ENCODE data around the gene KDM8.

KDM8 gene

GRCh38 chr16:27224271-27224737 is 21.0 kb downstream of the KDM8 start:
- TF ChIP-seq CTCF (IDR thresholded peaks at IDR 0.05) = no peak

- TF ChIP-seq CTCF (IDR thresholded peaks at IDR 0.05) = no peak
These were observed 21.5 kb downstream of the KDM8 start for GRCh38 chr16:27224741-27225300.

GRCh38 chr16:27225536-27226360 is 22.4 kb downstream of the KDM8 start:
- peak; percentile 21; the same call in 1 of the 2 replicates for TF ChIP-seq CTCF (IDR thresholded peaks at IDR 0.05)

GRCh38 chr16:27226476-27226875 is 23.1 kb downstream of the KDM8 start:
- TF ChIP-seq CTCF (IDR thresholded peaks at IDR 0.05) = no peak

GRCh38 chr16:27226976-27227705 is 23.8 kb downstream of the KDM8 start:
- TF ChIP-seq CTCF (IDR thresholded peaks at IDR 0.05) = no peak

- no peak for TF ChIP-seq CTCF (IDR thresholded peaks at IDR 0.05)
These were observed 24.7 kb downstream of the KDM8 start for GRCh38 chr16:27228045-27228444.

GRCh38 chr16:27228621-27229501 is 25.5 kb downstream of the KDM8 start:
- TF ChIP-seq CTCF (IDR thresholded peaks at IDR 0.05) = no peak
